Measurements from ENCODE around the gene FAM163A. TPM values are rescaled to one million over a fixed set of nuclear protein-coding genes. Genes with fewer than 3 reads are reported as not detected.

The FAM163A gene
- total RNA-seq, 4 donors from 2014 or later = 0.16 TPM; not detected in 3

DNA sequence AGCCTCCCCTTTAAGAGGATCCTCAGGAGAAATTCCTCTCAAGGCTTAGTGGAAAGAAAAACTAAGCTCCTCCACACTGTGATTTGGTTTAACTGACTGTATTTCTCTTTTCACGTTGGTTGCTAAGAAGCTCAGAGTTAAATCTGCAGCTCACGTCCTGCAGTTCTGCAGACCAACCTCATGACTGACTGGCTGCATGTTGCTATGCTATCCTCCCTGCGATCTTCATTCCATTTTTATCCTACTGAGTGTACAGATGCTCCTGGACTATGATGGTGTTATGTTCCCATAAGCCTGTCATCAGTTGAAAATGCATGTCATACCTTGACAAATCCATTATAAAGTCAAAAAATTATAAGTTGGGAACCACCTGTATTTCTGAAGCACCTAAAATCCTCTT is 34.6 kb downstream of the FAM163A start:
- no peak for DNase-seq
- no peak overlapping the region for H3K4me3 ChIP-seq
- TF ChIP-seq POLR2A (IDR thresholded peaks at IDR 0.05) = no peak
- TF ChIP-seq, protein P1, sequence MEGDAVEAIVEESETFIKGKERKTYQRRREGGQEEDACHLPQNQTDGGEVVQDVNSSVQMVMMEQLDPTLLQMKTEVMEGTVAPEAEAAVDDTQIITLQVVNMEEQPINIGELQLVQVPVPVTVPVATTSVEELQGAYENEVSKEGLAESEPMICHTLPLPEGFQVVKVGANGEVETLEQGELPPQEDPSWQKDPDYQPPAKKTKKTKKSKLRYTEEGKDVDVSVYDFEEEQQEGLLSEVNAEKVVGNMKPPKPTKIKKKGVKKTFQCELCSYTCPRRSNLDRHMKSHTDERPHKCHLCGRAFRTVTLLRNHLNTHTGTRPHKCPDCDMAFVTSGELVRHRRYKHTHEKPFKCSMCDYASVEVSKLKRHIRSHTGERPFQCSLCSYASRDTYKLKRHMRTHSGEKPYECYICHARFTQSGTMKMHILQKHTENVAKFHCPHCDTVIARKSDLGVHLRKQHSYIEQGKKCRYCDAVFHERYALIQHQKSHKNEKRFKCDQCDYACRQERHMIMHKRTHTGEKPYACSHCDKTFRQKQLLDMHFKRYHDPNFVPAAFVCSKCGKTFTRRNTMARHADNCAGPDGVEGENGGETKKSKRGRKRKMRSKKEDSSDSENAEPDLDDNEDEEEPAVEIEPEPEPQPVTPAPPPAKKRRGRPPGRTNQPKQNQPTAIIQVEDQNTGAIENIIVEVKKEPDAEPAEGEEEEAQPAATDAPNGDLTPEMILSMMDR (IDR thresholded peaks at IDR 0.05 in 4 of 5, conservative IDR thresholded peaks at IDR 0.05 in 1 of 5) = no peak
- no peaks in the 10 kb centered on the region for H3K36me3 ChIP-seq
- no peak overlapping the region for H3K27ac ChIP-seq
- in situ Hi-C loops (cut with MboI; ENCODE audit: low sequenced_read_pairs in 4 of 4) = no loop called here
- no peaks in the 10 kb centered on the region for H3K4me1 ChIP-seq
- peaks cover 0 to 3% (median 0%) of the 10 kb centered on the region in 3 donors for H3K27me3 ChIP-seq
- H3K9me3 ChIP-seq = no peaks in the 10 kb centered on the region
- intact Hi-C loops (cut with DNase I; ENCODE audit: low total_unique reads) = no loop called here
- no peak for ATAC-seq

DNA sequence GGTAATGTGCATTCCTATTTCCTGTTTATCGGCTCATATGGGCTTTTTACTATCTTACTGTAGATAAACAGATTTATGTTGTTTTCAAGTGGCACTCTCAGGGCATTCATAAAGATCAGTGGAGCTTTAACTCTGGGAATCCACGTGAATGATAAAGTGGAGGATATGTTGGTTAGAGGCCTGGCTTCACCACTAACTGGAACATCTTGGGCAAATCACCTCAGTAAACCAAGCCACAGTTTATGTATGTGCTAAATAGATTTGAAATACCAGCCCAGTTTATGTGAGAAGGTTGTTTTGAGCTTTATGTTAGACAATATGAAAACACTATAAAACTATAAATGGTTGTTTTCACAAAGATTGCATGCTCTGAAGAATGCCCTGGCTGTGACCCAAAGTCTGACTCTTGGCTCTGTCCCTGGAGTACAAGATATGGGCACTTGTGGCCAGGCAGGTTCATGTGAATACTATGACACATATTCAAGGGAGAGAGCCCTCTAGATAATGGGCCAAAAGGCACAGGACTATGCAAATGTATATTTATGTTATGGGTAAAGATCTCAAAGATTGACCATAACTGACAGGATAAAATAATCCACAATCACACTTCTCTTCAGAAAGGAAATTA is 36.7 kb downstream of the FAM163A start:
- Histone ChIP-seq H3K9me3 (no peaks in the 10 kb centered on the region), H3K4me1 (no peaks in the 10 kb centered on the region), H3K36me3 (no peaks in the 10 kb centered on the region), H3K27ac (no peak overlapping the region), H3K4me3 (no peak overlapping the region), H3K27me3 (no peaks in the 10 kb centered on the region)
- no peak for DNase-seq
- no peak for ATAC-seq
- TF ChIP-seq, protein P1 (IDR thresholded peaks at IDR 0.05 in 4 of 5, conservative IDR thresholded peaks at IDR 0.05 in 1 of 5) = no peak
- no peak for TF ChIP-seq POLR2A (IDR thresholded peaks at IDR 0.05)
- in situ Hi-C loops (cut with MboI; ENCODE audit: low sequenced_read_pairs in 4 of 4) = no loop called here
- intact Hi-C loops (cut with DNase I; ENCODE audit: low total_unique reads) = no loop called here

DNA sequence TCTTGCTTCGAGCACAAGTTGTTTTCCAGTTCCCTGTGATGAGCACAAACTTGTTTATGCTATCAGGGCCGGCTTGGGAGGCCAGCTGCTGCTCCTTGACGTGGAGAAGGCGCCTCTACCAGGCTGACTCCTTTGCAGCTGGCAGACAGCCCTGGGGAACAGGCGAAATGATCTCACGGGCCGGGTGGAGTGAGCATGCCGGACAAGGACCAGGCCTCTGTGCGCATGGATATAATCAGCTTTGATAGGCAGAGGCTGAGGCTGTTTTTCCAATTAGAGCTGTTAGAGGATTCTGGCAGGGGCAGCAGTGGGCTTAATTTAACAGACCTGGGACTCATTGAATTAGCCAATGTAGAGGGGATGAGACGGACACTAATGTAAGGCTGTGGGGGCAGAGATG is 38.9 kb downstream of the FAM163A start:
- intact Hi-C loops (cut with DNase I; ENCODE audit: low total_unique reads) (no loop called here), in situ Hi-C loops (cut with MboI; ENCODE audit: low sequenced_read_pairs in 4 of 4) (no loop called here)
- TF ChIP-seq, protein P1 (IDR thresholded peaks at IDR 0.05 in 4 of 5, conservative IDR thresholded peaks at IDR 0.05 in 1 of 5) = no peak
- no peak for TF ChIP-seq POLR2A (IDR thresholded peaks at IDR 0.05)
- DNase-seq (peak; percentile 27 to 61), ATAC-seq (peak in 1 of 2 donors; percentile 41)
- no peaks in the 10 kb centered on the region for H3K27me3 ChIP-seq
- no peak overlapping the region for H3K4me3 ChIP-seq
- no peaks in the 10 kb centered on the region for H3K36me3 ChIP-seq
- no peaks in the 10 kb centered on the region for H3K4me1 ChIP-seq
- H3K9me3 ChIP-seq = no peaks in the 10 kb centered on the region
- no peak overlapping the region for H3K27ac ChIP-seq

DNA sequence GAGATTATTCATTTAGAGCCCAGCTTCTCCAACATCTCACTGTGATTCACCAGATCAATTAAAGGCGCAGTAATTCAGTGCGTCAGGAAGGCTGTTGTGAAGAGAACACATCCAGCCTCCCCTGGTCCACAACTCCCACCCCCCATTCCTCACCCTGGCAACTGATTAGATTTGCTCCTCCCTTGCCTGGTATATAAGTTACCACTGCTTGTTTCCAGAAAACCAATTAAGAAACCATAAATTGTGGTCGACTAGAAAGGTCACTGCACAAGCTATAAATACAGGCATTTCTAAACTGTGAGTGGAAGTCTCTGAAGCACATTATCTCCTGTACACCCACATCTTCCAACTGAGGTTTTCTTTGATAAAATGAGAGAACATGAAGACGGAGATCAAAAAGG is 41.9 kb downstream of the FAM163A start:
- no peaks in the 10 kb centered on the region for H3K4me1 ChIP-seq
- in situ Hi-C loops (cut with MboI; ENCODE audit: low sequenced_read_pairs in 4 of 4) (no loop called here), intact Hi-C loops (cut with DNase I; ENCODE audit: low total_unique reads) (no loop called here)
- H3K4me3 ChIP-seq = no peak overlapping the region
- no peak overlapping the region for H3K27ac ChIP-seq
- H3K36me3 ChIP-seq = no peaks in the 10 kb centered on the region
- no peak for DNase-seq
- TF ChIP-seq, protein P1 (IDR thresholded peaks at IDR 0.05 in 4 of 5, conservative IDR thresholded peaks at IDR 0.05 in 1 of 5) = no peak
- TF ChIP-seq POLR2A (IDR thresholded peaks at IDR 0.05) = no peak
- no peaks in the 10 kb centered on the region for H3K9me3 ChIP-seq
- ATAC-seq = no peak
- H3K27me3 ChIP-seq = no peaks in the 10 kb centered on the region

DNA sequence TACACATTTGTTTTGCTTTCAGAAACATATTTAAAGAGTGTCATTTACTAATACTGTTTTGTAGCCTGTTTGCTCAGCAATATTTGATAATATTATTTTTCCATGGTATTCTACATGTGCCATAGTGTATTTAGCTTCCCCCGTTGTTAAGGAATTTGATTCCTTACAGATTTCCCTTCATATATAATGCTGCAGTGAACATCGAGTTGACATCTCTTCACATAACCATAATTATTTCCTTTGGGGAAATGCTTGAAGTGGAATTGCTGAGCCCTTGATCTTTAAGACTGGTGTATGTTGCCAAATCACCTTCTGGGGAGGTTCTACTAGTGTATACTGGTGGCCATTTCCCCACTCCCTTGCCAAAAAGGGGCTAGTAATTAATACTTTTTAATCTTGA is 42.6 kb downstream of the FAM163A start:
- ATAC-seq (no peak), DNase-seq (no peak)
- Histone ChIP-seq H3K27ac (no peak overlapping the region), H3K36me3 (no peaks in the 10 kb centered on the region), H3K4me1 (no peaks in the 10 kb centered on the region), H3K27me3 (no peaks in the 10 kb centered on the region), H3K4me3 (no peak overlapping the region), H3K9me3 (no peaks in the 10 kb centered on the region)
- in situ Hi-C loops (cut with MboI; ENCODE audit: low sequenced_read_pairs in 4 of 4) = no loop called here
- intact Hi-C loops (cut with DNase I; ENCODE audit: low total_unique reads) = no loop called here
- no peak for TF ChIP-seq POLR2A (IDR thresholded peaks at IDR 0.05)
- TF ChIP-seq, protein P1 (IDR thresholded peaks at IDR 0.05 in 4 of 5, conservative IDR thresholded peaks at IDR 0.05 in 1 of 5) = no peak
